HepG2 (cell line): ENCODE measurements around the gene TMEM19. TPM values are rescaled to one million over a fixed set of nuclear protein-coding genes. Genes with fewer than 3 reads are reported as not detected.
A peak's percentile ranks its signal among the peaks of the same experiment; 100 is the strongest.

Experiments used
- FOXJ3 ChIP-seq: sonication (generic); formaldehyde crosslinking; IDR thresholded peaks from 2 replicates; pipeline ENCODE4 v1.4.0; 2020; ENCODE audit warnings: missing genetic modification reagents, mild to moderate bottlenecking, borderline replicate concordance
- KMT2A ChIP-seq: sonication (generic); formaldehyde crosslinking; IDR thresholded peaks from 2 replicates; pipeline ENCODE4 v1.4.0; 2020; ENCODE audit warnings: missing genetic modification reagents
- MTA3 ChIP-seq: sonication (generic); formaldehyde crosslinking; IDR thresholded peaks from 2 replicates; pipeline ENCODE4 v1.4.0; 2020; ENCODE audit warnings: missing genetic modification reagents
- RBM22 ChIP-seq: fragments of 200-400 bp; formaldehyde crosslinking; optimal IDR thresholded peaks from 2 replicates; pipeline ENCODE3; 2017; ENCODE audit warnings: mild to moderate bottlenecking, low read length, moderate library complexity
- TRIM24 ChIP-seq: sonication (generic); formaldehyde crosslinking; IDR thresholded peaks from 2 replicates; pipeline ENCODE4 v1.8.0; 2022; ENCODE audit warnings: mild to moderate bottlenecking, missing genetic modification reagents
- ZBTB49 ChIP-seq: sonication (generic); formaldehyde crosslinking; IDR thresholded peaks from 2 replicates; pipeline ENCODE4 v1.4.0; 2020; ENCODE audit warnings: missing genetic modification reagents, borderline replicate concordance
- ZFX ChIP-seq: sonication (generic); formaldehyde crosslinking; IDR thresholded peaks from 2 replicates; pipeline ENCODE4 v1.4.0; 2020; ENCODE audit warnings: mild to moderate bottlenecking, low read depth, missing genetic modification reagents, moderate library complexity
- ZSCAN12 ChIP-seq: sonication (generic); formaldehyde crosslinking; IDR thresholded peaks from 2 replicates; pipeline ENCODE4 v1.9.0; 2021; ENCODE audit warnings: mild to moderate bottlenecking, missing genetic modification reagents
- polyA plus RNA-seq, 8 experiments: library from polyadenylated mRNA; depleted of rRNA in 3 of 8; stranded (reverse) in 7 of 8; unstranded in 1 of 8; fragments of >200 nt; fragmentation: Illumina TruSeq in 4 of 8; extraction: Trizol in 4 of 8; gene quantifications; 2 replicates each; pipeline versions ENCODE4 v1.2.1 to v1.2.3, GENCODE V29; 2011 to 2016; ENCODE audit warnings: low read depth in 4 of 8, missing spikeins in 1 of 8, mixed read lengths in 1 of 8; ENCODE audit not compliant: insufficient read depth in 1 of 8
- total RNA-seq, 5 experiments: library from RNA; depleted of rRNA; stranded (reverse); fragments of >200 nt; fragmentation: Illumina TruSeq; extraction: Trizol; gene quantifications; 2 replicates each; pipeline ENCODE4 v1.2.3, GENCODE V29; 2016; ENCODE audit warnings: low read depth in 1 of 5
- TF ChIP-seq, protein P1 (sequence below): sonication (generic); formaldehyde crosslinking; IDR thresholded peaks from 2 replicates; pipeline ENCODE4 v1.5.0; 2020; ENCODE audit warnings: mild to moderate bottlenecking, missing genetic modification reagents, borderline replicate concordance
- TF ChIP-seq, protein P2 (sequence below): sonication (generic); formaldehyde crosslinking; conservative IDR thresholded peaks from 2 replicates; pipeline ENCODE4 v1.8.0; 2022; ENCODE audit warnings: low read depth, missing genetic modification reagents
- TF ChIP-seq, protein P3 (sequence below): sonication (generic); formaldehyde crosslinking; IDR thresholded peaks from 2 replicates; pipeline ENCODE4 v1.5.0; 2020; ENCODE audit warnings: mild to moderate bottlenecking, missing genetic modification reagents, borderline replicate concordance

The TMEM19 gene
- total and polyA plus RNA-seq, 2 of the 13 experiments (the other 11 are each of a cell fraction or from before 2014, with no cell fraction given), result 16.9 to 22.5 TPM

GRCh38 chr12:71685914-71686657 is at the start of gene TMEM19 (continued):
- TF ChIP-seq, protein P1, sequence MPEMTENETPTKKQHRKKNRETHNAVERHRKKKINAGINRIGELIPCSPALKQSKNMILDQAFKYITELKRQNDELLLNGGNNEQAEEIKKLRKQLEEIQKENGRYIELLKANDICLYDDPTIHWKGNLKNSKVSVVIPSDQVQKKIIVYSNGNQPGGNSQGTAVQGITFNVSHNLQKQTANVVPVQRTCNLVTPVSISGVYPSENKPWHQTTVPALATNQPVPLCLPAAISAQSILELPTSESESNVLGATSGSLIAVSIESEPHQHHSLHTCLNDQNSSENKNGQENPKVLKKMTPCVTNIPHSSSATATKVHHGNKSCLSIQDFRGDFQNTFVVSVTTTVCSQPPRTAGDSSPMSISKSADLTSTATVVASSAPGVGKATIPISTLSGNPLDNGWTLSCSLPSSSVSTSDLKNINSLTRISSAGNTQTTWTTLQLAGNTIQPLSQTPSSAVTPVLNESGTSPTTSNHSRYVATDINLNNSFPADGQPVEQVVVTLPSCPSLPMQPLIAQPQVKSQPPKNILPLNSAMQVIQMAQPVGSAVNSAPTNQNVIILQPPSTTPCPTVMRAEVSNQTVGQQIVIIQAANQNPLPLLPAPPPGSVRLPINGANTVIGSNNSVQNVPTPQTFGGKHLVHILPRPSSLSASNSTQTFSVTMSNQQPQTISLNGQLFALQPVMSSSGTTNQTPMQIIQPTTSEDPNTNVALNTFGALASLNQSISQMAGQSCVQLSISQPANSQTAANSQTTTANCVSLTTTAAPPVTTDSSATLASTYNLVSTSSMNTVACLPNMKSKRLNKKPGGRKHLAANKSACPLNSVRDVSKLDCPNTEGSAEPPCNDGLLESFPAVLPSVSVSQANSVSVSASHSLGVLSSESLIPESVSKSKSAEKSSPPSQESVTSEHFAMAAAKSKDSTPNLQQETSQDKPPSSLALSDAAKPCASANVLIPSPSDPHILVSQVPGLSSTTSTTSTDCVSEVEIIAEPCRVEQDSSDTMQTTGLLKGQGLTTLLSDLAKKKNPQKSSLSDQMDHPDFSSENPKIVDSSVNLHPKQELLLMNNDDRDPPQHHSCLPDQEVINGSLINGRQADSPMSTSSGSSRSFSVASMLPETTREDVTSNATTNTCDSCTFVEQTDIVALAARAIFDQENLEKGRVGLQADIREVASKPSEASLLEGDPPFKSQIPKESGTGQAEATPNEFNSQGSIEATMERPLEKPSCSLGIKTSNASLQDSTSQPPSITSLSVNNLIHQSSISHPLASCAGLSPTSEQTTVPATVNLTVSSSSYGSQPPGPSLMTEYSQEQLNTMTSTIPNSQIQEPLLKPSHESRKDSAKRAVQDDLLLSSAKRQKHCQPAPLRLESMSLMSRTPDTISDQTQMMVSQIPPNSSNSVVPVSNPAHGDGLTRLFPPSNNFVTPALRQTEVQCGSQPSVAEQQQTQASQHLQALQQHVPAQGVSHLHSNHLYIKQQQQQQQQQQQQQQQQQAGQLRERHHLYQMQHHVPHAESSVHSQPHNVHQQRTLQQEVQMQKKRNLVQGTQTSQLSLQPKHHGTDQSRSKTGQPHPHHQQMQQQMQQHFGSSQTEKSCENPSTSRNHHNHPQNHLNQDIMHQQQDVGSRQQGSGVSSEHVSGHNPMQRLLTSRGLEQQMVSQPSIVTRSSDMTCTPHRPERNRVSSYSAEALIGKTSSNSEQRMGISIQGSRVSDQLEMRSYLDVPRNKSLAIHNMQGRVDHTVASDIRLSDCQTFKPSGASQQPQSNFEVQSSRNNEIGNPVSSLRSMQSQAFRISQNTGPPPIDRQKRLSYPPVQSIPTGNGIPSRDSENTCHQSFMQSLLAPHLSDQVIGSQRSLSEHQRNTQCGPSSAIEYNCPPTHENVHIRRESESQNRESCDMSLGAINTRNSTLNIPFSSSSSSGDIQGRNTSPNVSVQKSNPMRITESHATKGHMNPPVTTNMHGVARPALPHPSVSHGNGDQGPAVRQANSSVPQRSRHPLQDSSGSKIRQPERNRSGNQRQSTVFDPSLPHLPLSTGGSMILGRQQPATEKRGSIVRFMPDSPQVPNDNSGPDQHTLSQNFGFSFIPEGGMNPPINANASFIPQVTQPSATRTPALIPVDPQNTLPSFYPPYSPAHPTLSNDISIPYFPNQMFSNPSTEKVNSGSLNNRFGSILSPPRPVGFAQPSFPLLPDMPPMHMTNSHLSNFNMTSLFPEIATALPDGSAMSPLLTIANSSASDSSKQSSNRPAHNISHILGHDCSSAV, result no peak
- no peak for TF ChIP-seq RBM22
- no peak for TF ChIP-seq MTA3 (CRISPR knock-in tag)
- no peak for TF ChIP-seq ZBTB49 (CRISPR knock-in tag)
- no peak for TF ChIP-seq FOXJ3 (CRISPR knock-in tag)
- TF ChIP-seq TRIM24 (CRISPR knock-in tag), result no peak
- TF ChIP-seq, protein P2, sequence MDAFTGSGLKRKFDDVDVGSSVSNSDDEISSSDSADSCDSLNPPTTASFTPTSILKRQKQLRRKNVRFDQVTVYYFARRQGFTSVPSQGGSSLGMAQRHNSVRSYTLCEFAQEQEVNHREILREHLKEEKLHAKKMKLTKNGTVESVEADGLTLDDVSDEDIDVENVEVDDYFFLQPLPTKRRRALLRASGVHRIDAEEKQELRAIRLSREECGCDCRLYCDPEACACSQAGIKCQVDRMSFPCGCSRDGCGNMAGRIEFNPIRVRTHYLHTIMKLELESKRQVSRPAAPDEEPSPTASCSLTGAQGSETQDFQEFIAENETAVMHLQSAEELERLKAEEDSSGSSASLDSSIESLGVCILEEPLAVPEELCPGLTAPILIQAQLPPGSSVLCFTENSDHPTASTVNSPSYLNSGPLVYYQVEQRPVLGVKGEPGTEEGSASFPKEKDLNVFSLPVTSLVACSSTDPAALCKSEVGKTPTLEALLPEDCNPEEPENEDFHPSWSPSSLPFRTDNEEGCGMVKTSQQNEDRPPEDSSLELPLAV, result no peak
- TF ChIP-seq, protein P3, sequence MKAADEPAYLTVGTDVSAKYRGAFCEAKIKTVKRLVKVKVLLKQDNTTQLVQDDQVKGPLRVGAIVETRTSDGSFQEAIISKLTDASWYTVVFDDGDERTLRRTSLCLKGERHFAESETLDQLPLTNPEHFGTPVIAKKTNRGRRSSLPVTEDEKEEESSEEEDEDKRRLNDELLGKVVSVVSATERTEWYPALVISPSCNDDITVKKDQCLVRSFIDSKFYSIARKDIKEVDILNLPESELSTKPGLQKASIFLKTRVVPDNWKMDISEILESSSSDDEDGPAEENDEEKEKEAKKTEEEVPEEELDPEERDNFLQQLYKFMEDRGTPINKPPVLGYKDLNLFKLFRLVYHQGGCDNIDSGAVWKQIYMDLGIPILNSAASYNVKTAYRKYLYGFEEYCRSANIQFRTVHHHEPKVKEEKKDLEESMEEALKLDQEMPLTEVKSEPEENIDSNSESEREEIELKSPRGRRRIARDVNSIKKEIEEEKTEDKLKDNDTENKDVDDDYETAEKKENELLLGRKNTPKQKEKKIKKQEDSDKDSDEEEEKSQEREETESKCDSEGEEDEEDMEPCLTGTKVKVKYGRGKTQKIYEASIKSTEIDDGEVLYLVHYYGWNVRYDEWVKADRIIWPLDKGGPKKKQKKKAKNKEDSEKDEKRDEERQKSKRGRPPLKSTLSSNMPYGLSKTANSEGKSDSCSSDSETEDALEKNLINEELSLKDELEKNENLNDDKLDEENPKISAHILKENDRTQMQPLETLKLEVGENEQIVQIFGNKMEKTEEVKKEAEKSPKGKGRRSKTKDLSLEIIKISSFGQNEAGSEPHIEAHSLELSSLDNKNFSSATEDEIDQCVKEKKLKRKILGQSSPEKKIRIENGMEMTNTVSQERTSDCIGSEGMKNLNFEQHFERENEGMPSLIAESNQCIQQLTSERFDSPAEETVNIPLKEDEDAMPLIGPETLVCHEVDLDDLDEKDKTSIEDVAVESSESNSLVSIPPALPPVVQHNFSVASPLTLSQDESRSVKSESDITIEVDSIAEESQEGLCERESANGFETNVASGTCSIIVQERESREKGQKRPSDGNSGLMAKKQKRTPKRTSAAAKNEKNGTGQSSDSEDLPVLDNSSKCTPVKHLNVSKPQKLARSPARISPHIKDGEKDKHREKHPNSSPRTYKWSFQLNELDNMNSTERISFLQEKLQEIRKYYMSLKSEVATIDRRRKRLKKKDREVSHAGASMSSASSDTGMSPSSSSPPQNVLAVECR (CRISPR knock-in tag), result peak; percentile 93; the same call in 1 of the 2 replicates
- no peak for TF ChIP-seq ZSCAN12
- peak; percentile 74; the same call in 1 of the 2 replicates for TF ChIP-seq KMT2A (CRISPR knock-in tag)
- peak; percentile 97 for TF ChIP-seq ZFX
